Dedifferentiated amniotic fluid mesenchymal stem cell (primary cell): ENCODE results near the gene TJP1.
"Not testable (repeated sequence)": the region's sequence is repeated elsewhere in the genome, so short reads cannot be mapped to it uniquely, and the experiment has no call there.

Source experiments
- DNase-seq: peaks from one replicate; pipeline ENCODE4 v3.0.0-alpha.2; 2016; ENCODE audit errors: extremely low spot score

TJP1 gene

DNA sequence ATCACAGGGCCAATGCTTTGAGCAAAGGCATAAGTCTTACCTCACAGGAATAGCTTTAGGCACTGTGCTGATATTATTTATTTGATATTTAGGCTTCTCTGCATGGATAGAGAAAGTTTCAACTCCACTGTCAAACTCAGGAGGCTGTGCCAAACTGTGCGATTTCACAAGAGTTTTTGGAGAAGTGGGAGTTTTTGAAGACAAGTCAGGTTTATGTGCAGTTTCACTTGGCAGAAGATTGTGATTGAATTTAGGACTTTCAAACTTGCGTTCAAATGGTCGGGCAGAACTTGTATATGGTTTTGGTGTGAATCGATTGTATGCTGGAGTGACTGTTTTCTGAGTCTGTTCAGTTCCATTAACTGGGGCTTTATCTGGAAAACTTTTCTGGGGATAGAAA, 113.7 kb downstream of the TJP1 start:
- DNase-seq, result no peak

DNA sequence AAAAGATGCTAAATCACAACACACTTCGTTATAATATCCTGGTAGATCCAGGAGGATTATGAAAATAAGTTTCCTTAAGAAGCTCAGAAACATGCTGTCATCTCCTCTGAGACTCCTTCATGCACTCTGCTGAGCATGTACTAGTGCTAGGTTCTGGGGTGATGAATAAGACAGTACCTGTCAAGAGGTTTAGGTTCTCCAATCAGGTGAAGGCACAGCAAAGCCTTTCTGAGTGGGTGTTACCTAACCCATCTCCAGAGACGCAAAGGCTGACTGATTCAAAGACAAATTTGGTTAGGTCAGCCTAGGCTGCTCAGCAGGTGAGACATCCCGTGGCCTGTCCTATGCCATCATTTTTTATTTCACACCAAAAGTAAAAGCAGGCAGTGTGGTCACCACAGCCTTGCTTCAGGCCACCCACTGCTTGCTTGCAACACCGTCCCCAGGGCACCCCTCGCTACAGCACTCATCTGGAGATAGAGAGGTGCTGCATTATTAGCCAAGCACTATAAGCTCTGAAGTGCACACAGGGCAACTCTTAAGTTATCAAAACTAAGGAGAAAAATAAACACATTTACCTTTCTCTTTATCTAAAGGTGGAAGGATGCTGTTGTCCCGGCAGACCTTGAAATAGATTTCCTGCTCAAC, 117.2 kb downstream of the TJP1 start:
- DNase-seq, result no peak

GRCh38 chr15:29701151-29701550, 121.1 kb downstream of the TJP1 start:
- DNase-seq, result no peak

- DNase-seq, result no peak
These were observed 122.0 kb downstream of the TJP1 start for GRCh38 chr15:29700296-29700695.

DNA sequence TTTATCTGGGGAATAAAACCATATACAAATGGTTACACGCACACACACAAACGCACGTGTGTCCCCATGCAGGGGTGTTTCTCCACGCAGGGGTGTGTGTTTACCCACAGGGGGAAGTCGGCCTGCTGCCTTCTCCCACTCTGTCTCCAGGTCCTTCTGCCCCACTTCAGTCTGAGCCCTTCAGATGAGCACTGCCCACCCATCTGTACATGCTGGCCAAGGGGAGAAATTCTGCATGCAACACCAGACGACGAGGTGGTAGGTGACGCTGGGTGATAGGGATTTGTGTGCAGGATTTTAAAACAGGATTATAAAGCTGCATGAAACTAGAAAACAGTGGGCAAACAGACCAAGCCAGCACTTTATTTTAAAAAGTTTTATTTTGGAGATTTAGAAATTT, 122.5 kb downstream of the TJP1 start:
- no peak for DNase-seq

DNA sequence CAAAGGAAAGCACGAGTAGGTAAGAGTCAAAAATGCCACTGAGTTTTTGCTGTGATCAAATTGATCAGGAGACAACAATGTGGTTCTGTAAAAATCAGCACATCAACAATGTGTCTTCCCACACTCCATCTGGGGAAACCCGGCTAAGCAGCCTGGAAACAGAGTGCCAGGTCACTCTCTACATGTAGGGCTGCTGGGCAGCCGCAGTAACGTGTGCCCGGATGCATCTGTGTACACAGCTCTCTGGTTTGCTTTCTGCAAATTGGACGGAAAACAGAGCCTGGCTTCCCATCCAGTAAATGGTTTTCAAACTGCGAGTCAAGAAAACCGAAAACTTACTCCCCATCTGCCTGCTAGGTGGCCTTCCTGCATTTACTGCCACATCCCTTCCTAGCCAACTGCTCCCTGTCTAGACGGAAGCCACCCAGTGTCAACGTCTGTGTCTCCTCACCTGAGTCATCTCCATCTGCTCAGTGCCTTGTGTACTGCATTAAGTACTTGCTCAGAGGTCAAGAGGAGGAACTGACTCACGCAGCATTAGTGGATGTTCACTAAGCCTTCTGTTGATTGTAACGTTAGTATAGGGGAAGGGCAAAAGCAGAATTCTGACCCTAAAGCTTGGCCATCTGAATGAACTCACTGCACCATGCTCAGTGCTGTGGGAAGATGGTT, 124.1 kb downstream of the TJP1 start:
- no peak for DNase-seq

DNA sequence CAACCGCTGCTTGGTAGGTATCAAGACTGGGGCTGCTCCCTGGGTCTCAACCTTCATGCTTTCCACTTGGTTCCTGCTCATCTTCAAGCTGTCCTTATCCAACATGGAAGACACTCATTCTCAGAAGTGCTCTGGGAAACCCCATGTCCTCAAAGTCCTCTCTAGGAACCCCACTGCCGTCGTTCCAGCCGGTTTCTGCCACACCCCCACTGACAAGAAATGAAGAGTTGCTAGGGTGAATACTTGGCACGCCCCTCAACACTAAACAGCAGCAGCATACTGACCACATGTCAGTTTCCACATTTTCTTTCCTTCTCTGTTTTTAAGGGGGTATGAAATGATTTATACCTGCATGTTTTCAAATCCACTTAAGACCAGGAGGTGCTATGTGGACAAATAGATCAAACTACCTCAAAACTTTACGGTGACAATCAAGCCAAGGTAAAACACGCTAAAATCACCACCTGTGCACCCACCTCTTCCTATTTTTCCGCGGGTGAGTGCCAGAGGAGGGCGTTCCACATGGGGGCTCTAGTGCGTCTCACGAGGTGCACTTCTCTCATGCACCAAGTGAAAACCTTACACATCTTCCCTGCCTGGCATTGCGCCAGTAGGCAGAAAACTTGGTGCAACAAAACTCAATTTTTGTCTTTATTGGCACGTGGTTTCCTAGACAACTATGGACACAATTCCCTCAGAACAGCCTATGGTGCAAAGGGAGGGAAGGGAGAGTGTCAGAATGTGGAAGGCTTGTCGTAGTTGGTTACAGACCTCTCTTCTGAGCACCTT, 125.1 kb downstream of the TJP1 start:
- no peak for DNase-seq

- DNase-seq, result not testable (repeated sequence)
These were observed 125.8 kb downstream of the TJP1 start for GRCh38 chr15:29696506-29696905.

- no peak for DNase-seq
These were observed 126.6 kb downstream of the TJP1 start for GRCh38 chr15:29695489-29696167.

GRCh38 chr15:29693225-29693624, 129.0 kb downstream of the TJP1 start:
- no peak for DNase-seq

DNA sequence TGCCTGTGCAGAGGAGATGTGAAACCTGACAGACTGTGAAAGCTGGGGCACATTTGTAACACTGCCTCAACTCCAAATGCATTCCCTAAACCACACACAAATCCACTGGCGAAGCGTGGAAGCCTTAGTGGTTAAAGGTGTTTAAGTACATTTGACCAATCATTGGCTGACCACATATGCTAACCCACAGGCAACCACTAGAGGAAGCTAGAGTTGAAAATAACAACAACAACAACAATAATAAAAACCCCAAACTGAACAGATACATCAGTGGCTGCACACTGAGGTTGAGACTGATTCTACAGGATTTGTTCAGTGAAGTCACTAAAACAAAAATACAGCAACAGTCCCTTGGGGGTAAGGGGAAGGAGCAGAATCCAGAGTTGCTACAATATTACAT, 129.7 kb downstream of the TJP1 start:
- no peak for DNase-seq

DNA sequence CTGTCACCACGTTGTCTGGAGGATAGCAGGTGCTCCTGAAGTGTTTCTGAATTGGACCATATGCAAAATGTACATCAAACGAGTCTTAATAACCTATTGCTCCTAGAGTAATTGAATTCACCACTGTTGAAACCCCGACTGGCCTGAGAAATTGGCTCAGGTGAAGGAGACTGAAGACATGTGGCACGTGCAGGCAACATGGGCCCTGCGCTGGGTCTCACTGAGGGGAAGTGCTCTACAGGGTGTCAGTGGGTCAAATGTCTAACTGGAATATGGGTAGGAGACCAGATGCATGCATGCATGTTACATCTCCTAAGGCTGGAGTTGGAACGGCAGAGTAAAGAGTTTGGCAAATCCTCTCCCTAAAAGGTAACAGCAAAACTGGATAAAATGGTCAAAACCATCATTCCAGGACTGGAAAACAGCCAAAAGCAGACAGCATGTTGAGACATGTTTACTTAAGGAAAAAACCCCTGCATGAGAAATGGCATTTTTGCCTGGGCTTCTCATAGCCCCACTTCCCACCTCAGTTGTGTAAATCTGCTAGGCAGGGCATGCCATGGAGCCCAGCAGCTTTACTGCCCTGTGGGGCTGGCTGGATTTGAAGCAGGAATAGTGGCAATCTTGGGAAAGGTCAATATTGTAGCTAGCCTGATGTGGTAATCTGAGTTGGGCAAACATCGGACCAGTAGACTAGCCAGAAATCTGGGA, 131.3 kb downstream of the TJP1 start:
- DNase-seq, result no peak

DNA sequence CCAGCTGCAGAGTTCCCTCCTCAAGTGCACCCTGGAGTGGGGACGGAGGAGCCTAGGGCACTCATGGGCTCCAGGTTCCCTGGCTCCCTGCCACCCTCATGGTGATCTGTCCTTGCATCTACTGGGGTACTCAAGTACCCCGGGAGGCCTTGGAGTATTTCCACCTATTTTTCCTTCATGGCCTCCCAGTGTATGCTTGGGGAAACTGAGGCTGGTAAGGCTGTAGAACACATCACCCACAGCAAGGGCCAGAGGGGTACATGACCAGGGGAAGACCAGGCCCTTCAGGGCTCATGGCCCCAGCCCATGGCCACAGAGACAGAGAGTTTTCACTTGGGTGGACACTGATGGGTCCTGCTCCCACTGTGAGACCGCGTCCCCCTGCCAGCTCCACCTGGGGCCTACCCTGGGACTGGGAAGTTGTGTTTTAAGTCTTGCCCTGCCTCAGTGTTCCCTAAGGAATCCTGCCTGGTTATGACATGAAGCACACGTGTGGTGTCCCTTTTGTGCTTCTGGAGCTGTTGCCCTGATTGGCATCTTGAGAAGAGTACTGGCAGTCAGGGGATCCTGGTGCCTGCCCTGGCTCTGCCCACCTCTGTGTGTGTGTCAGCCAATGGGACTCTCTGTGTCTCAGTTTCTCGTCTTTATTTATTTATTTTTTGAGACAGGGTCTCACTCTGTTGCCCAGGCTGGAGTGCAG, 132.8 kb downstream of the TJP1 start:
- no peak for DNase-seq

- DNase-seq, result no peak
These were observed 133.6 kb downstream of the TJP1 start for GRCh38 chr15:29688506-29689286.

GRCh38 chr15:29687939-29688505, 134.2 kb downstream of the TJP1 start:
- no peak for DNase-seq

DNA sequence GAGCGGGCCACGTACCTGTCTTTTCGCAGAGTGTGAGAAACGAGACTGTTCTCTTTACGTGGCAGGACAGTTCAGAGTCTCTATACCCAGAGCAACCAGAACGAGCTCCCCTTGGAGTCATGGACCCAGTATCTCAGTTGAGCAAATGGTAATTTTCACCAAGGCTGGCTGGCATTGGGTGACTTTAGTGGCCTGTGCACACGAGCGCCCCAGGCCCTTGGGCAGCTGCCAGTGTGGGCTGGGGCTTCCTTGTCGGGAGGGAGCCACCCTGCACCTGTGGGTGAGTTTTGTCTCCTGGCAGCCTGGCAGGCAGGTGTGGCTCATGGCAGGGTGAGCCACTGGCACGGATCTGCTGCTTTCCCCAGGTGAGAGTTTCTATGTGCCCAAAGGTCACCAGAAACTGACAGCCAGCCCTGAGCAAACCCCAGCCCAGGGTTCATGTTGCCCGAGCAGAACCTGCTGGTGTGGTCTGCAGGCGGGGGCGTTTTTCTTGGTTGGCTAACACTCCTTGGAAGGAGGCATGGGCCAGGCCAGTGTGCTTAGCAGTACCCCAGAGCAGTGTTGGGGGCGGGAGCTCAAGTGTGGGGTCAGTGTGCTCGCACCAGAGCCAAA, 135.0 kb downstream of the TJP1 start:
- DNase-seq, result no peak

DNA sequence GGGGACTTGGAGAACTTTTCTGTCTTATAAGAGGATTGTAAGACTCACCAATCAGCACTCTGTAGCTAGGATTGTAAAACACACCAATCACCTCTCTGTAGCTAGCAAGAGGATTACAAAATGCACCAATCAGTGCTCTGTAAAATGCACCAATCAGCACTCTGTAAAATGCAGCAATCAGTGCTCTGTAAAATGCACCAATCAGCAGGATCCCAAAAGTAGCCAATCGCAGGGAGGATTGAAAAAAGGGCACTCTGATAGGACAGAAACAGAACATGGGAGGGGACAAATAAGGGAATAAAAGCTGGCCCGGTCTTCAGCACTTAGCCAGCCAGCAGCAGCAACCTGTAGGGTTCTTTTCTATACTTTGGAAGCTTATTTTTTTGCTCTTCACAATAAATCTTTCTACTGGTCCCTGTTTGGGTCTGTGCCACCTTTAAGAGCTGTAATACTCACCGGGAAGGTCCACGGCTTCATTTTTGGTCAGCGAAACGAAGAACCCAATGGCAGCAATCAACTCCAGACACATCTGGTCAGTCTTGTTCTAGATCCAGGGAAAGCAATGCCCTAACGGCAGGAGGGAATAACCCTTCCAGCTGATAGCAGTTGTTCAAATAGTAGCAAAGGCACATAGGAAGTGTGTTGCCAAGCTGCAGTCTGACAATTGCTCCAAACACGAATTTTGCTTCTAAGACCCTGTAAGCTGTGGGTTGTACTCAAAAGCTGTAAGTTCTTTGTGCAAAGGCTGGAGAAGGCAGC, 135.6 kb downstream of the TJP1 start:
- DNase-seq, result no peak

GRCh38 chr15:29686079-29686425, 136.2 kb downstream of the TJP1 start:
- DNase-seq, result no peak
